ENCODE measurements around the gene SERTAD4.

Gene SERTAD4

DNA sequence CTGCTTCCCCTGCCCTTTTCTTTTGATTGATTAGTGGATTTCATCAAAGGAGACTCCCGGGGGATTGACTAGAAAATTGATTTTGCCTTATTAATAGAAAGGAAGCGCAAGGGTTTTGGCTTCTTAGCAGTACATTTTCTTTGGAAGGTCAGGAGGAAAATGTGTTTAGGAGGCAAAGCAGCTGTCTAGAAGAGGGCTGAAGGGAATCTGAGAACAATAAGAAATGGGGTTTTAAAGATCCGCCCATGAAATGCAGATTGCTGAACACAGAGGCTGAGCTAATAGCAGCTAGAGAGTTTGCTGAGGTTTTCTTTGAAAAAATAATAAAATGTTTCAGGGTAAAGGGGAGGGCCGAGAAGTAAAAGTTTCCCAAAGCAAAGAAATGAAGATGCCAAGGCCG, 4.9 kb downstream of the SERTAD4 start:
- H3K4me3 ChIP-seq (ENCODE audit: low read length): no peak overlapping the region
- TF ChIP-seq, protein P1, sequence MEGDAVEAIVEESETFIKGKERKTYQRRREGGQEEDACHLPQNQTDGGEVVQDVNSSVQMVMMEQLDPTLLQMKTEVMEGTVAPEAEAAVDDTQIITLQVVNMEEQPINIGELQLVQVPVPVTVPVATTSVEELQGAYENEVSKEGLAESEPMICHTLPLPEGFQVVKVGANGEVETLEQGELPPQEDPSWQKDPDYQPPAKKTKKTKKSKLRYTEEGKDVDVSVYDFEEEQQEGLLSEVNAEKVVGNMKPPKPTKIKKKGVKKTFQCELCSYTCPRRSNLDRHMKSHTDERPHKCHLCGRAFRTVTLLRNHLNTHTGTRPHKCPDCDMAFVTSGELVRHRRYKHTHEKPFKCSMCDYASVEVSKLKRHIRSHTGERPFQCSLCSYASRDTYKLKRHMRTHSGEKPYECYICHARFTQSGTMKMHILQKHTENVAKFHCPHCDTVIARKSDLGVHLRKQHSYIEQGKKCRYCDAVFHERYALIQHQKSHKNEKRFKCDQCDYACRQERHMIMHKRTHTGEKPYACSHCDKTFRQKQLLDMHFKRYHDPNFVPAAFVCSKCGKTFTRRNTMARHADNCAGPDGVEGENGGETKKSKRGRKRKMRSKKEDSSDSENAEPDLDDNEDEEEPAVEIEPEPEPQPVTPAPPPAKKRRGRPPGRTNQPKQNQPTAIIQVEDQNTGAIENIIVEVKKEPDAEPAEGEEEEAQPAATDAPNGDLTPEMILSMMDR (conservative IDR thresholded peaks at IDR 0.05; ENCODE audit: low read depth, low read length): no peak
- no peak for DNase-seq (ENCODE audit: low read depth)

DNA sequence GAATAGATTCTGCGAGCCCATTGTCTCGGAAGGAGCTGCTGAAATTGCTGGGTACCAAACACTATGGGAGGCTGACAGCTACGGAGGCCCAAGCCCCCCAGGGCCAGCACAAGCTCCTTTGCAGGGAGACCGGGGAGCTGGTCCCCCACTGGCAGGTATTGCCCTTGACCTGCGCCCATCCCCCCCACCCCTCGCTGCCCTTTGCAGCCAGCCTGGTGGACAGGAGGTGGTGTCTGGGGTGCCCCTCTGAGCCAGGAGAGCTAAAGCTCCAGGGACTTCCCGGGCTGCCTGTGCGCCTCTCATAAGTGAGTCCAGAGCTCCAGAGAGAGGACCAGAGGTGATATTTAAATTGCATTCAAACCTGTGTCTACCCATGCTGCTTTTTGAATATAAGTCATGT, 5.4 kb downstream of the SERTAD4 start:
- no peak for DNase-seq (ENCODE audit: low read depth)
- H3K4me3 ChIP-seq (ENCODE audit: low read length): no peak overlapping the region
- TF ChIP-seq, protein P1 (conservative IDR thresholded peaks at IDR 0.05; ENCODE audit: low read depth, low read length): no peak

DNA sequence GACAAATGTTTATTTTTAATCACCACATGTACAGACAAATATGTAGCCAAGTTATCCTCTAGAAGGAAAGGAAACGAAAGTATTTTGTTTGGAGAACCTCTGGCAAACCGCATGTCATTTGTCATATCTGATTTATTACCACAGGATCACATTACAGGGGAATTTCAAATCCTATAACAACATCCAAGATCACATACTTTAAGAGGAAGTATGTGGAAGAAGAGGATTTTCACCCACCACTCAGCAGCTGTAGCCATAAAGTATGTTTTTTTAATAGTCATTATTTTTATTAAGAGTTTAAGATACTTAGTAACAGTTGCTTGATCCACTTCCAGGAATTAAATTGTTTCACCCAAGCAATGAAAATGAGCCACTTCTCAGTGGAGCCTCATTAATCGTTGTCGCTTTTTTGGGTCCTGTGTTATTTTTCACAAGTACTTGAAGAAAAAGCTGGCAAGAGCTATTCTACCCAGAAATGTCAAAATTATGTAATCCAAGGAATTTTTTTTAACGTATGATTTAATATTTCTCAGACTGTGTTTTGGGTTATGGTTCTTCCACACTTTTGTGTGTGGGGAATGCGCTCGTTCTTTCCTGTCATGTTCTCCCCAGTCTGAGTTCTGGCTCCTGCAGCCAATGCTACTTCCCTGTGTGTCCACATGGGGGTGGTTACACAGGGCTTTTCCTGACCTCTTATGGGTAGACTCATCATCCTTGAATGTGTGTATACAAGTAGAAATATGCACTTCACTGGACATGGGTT, 6.9 kb downstream of the SERTAD4 start:
- DNase-seq (ENCODE audit: low read depth): no peak
- no peak overlapping the region for H3K4me3 ChIP-seq (ENCODE audit: low read length)

DNA sequence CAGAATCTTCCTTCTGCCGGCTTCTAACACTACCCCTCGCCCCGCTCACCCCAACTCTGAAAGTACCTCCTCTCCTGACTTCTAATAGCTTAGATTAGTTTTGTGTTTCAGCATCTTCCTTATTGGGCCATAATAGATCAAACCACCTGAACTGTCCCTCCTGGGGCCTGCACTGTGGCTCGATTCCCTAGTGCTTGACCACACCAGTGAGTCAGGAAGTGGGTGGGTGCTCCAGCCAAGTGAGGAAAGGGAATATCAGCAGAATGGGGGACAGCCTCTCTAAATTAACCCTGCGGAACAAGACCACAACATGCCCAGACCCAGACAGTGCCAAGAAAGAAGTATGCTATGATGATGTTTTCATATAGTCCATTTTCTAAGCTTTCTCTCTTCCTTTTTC, 8.5 kb downstream of the SERTAD4 start:
- H3K4me3 ChIP-seq (ENCODE audit: low read length): no peak overlapping the region
- TF ChIP-seq, protein P1 (conservative IDR thresholded peaks at IDR 0.05; ENCODE audit: low read depth, low read length): no peak
- DNase-seq (ENCODE audit: low read depth): no peak

More for the DNA sequence above, 6.9 kb downstream of the SERTAD4 start:
- TF ChIP-seq, protein P1 (conservative IDR thresholded peaks at IDR 0.05; ENCODE audit: low read depth, low read length): peak; percentile 70

DNA sequence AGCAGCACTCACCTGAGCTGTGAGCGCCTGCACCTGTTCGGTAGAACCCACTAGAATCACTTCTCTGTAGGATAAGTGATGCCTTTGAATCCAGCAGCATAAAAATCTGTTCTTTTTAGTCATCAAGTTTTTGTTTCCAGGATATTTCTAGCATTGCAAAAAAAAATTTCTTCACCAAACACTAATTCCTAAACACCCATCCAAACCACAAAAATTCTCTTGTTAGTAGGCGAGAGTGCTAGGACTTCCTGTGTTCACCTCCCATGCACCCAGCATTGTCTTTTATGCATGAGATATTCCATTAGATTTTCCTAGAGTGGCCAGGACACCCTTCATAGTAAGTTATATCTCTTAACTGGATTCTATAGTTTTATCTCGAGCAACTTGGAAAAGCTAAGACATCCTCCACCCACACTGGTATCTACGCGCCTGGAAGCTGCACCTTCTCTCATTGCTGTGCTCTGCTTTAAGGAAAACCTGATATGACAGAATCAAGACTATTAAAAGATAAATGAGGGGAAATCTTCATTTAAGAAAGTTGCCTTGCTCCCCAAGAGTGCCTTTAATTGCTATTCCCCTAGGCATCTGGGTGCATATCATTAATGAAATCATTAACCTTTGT, 12.3 kb downstream of the SERTAD4 start:
- no peak overlapping the region for H3K4me3 ChIP-seq (ENCODE audit: low read length)
- no peak for DNase-seq (ENCODE audit: low read depth)
- TF ChIP-seq, protein P1 (conservative IDR thresholded peaks at IDR 0.05; ENCODE audit: low read depth, low read length): no peak

DNA sequence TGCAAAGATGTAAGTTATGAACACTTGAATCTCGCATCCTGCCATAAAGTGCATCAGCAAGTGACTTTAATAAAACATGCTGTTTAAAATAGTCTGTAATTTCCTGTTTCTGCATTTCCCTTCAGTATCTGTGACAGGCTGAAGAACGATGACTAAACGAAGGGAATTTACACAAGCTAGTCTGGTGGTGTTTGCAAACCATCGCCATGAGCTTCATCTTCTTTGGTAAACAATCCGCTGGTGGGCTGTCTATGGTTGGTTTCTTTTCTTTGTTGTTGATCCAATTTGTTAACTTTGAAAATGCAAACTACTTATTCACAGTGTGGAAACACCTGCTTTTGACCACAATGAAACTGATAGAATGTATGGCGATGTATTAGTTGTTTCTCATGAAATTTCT, 13.9 kb downstream of the SERTAD4 start:
- DNase-seq (ENCODE audit: low read depth): no peak
- H3K4me3 ChIP-seq (ENCODE audit: low read length): no peak overlapping the region
- TF ChIP-seq, protein P1 (conservative IDR thresholded peaks at IDR 0.05; ENCODE audit: low read depth, low read length): no peak

DNA sequence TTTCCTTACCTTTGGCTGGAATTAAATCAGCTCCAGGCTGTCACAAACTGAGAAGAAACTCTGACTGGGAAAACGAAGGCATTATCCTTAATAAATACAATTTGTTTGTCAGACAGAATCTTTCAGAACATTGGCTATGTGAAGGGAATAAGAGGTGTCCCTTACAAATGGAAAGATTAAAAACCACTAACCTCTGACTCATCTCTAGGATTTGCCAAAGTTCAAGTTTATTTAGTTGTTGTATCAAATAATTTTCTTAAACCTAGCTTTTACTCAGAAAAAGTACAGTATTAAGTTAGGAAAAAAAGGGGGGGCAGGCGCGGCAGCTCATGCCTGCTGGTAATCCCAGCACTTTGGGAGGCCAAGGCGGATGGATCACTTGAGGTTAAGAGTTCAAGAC, 15.7 kb downstream of the SERTAD4 start:
- TF ChIP-seq, protein P1 (conservative IDR thresholded peaks at IDR 0.05; ENCODE audit: low read depth, low read length): no peak
- H3K4me3 ChIP-seq (ENCODE audit: low read length): no peak overlapping the region
- DNase-seq (ENCODE audit: low read depth): no peak
